Upper lobe of left lung (tissue), 4 donors: ENCODE results near the gene TERF2IP.

Experiments used
- CTCF ChIP-seq, 6 experiments: fragments of 450-650 bp in 4 of 6; fragments of 200-600 bp in 2 of 6; sonication (generic) in 2 of 6; IDR thresholded peaks; one replicate each; pipeline ENCODE4 v1.5.1; 2016 to 2019; ENCODE audit warnings: antibody characterized with exemption in 6 of 6
- EP300 ChIP-seq, 4 donors: sonication (generic); formaldehyde crosslinking; IDR thresholded peaks; one replicate each; pipeline ENCODE4 v1.5.1; 2017; ENCODE audit warnings: antibody characterized with exemption in 4 of 4, control low read depth in 2 of 4
- POLR2A ChIP-seq, 4 donors: fragments of 450-650 bp; IDR thresholded peaks; one replicate each; pipeline ENCODE4 v1.5.1; 2016 to 2017; ENCODE audit warnings: antibody characterized with exemption in 4 of 4, mild to moderate bottlenecking in 2 of 4

DNA sequence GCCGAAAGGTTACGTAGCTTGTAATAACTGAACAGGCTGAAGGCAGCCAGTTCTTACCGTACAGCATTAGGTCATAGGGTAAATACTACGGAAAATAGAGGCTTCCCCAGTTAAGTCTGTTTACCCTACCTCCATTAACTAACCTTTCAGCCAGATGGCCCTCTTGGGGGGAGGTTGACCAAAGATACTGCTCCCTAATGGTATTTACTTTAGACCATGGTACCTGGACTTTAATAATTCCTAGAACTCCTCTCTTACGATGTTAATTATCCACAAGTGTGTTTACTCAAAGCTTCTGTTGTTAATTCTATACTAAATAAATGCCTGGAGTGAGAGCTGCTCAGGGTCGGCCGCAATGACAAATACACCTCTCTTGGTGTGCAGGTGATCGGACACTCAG is 14.7 kb upstream of the TERF2IP start:
- no peak for TF ChIP-seq POLR2A (IDR thresholded peaks at IDR 0.05)
- TF ChIP-seq CTCF (IDR thresholded peaks at IDR 0.05): no peak
- no peak for TF ChIP-seq EP300 (IDR thresholded peaks at IDR 0.05)
